ENCODE data around the gene SUGCT.

SUGCT gene

GRCh38 chr7:40324914-40325313, 190.1 kb downstream of the SUGCT start:
- H3K9ac ChIP-seq (ENCODE audit: low read length) = no peak overlapping the region
- H3K9me3 ChIP-seq (ENCODE audit: control insufficient read depth, insufficient read depth, low read depth, low read length) = no peaks in the 10 kb centered on the region
- peaks cover 7% of the 10 kb centered on the region; the same call in 1 of the 2 replicates for H3K4me1 ChIP-seq (ENCODE audit: control insufficient read depth, insufficient read depth, low read length)
- no peak overlapping the region for H3K4me3 ChIP-seq (ENCODE audit: low read depth, low read length)
- no peak overlapping the region for H3K27ac ChIP-seq (ENCODE audit: low read depth, low read length)
- H3K36me3 ChIP-seq (ENCODE audit: control insufficient read depth, insufficient read depth, low read length) = no peaks in the 10 kb centered on the region
- H3K27me3 ChIP-seq (ENCODE audit: control insufficient read depth, insufficient read depth, low read length) = no peaks in the 10 kb centered on the region

DNA sequence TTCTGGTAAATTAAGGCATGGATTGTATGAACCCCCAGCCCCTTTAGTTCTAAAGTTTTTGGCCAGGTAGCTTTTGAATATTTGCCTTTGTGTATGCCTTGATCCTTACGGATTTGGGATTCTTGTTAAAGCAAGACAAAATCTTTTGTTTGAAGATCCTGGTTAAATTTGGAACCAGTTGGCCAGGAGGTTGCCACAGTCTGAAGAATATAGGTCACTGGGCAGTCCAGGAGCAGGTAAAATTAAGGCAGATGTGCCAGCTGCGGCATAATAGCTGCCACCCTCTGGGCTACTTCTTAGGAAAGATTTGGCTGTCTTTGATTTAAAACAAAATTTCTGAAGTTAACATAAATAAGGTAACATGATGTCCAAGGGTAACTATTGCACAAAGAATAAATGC, 192.3 kb downstream of the SUGCT start:
- Histone ChIP-seq H3K36me3 (ENCODE audit: control insufficient read depth, insufficient read depth, low read length) (no peaks in the 10 kb centered on the region), H3K27me3 (ENCODE audit: control insufficient read depth, insufficient read depth, low read length) (no peaks in the 10 kb centered on the region), H3K27ac (ENCODE audit: low read depth, low read length) (no peak overlapping the region), H3K9ac (ENCODE audit: low read length) (no peak overlapping the region), H3K9me3 (ENCODE audit: control insufficient read depth, insufficient read depth, low read depth, low read length) (no peaks in the 10 kb centered on the region), H3K4me1 (ENCODE audit: control insufficient read depth, insufficient read depth, low read length) (peaks cover 7% of the 10 kb centered on the region; the same call in 1 of the 2 replicates), H3K4me3 (ENCODE audit: low read depth, low read length) (no peak overlapping the region)

DNA sequence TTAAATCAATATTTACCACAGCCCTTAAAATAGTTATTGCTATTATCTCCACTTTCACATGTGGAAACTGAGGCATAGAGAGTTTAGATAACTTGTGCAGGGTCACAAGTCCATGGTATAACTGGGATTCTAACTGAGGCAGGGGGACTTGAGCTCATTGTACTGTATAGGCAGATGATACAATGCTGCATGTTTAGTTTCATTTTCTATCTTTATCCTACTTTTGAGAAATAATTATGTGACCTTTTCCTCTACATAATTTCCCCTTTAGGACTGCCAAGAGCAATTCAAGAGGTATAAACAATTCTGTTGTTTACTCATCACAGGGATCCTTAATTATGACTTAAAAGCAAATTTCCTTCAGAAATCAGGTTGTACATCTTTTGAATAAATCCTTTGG, 193.1 kb downstream of the SUGCT start:
- H3K9ac ChIP-seq (ENCODE audit: low read length) = no peak overlapping the region
- no peaks in the 10 kb centered on the region for H3K9me3 ChIP-seq (ENCODE audit: control insufficient read depth, insufficient read depth, low read depth, low read length)
- H3K4me3 ChIP-seq (ENCODE audit: low read depth, low read length) = no peak overlapping the region
- H3K27ac ChIP-seq (ENCODE audit: low read depth, low read length) = no peak overlapping the region
- H3K36me3 ChIP-seq (ENCODE audit: control insufficient read depth, insufficient read depth, low read length) = no peaks in the 10 kb centered on the region
- H3K27me3 ChIP-seq (ENCODE audit: control insufficient read depth, insufficient read depth, low read length) = no peaks in the 10 kb centered on the region
- peaks cover 7% of the 10 kb centered on the region; the same call in 1 of the 2 replicates for H3K4me1 ChIP-seq (ENCODE audit: control insufficient read depth, insufficient read depth, low read length)

GRCh38 chr7:40329601-40330153, 194.9 kb downstream of the SUGCT start:
- Histone ChIP-seq H3K9ac (ENCODE audit: low read length) (no peak overlapping the region), H3K36me3 (ENCODE audit: control insufficient read depth, insufficient read depth, low read length) (no peaks in the 10 kb centered on the region), H3K27ac (ENCODE audit: low read depth, low read length) (no peak overlapping the region), H3K4me3 (ENCODE audit: low read depth, low read length) (no peak overlapping the region), H3K27me3 (ENCODE audit: control insufficient read depth, insufficient read depth, low read length) (no peaks in the 10 kb centered on the region), H3K4me1 (ENCODE audit: control insufficient read depth, insufficient read depth, low read length) (peaks cover 6% of the 10 kb centered on the region; the same call in 1 of the 2 replicates), H3K9me3 (ENCODE audit: control insufficient read depth, insufficient read depth, low read depth, low read length) (no peaks in the 10 kb centered on the region)

- Histone ChIP-seq H3K4me1 (ENCODE audit: control insufficient read depth, insufficient read depth, low read length) (no peaks in the 10 kb centered on the region), H3K27me3 (ENCODE audit: control insufficient read depth, insufficient read depth, low read length) (no peaks in the 10 kb centered on the region), H3K4me3 (ENCODE audit: low read depth, low read length) (no peak overlapping the region), H3K27ac (ENCODE audit: low read depth, low read length) (no peak overlapping the region), H3K9me3 (ENCODE audit: control insufficient read depth, insufficient read depth, low read depth, low read length) (no peaks in the 10 kb centered on the region), H3K9ac (ENCODE audit: low read length) (no peak overlapping the region), H3K36me3 (ENCODE audit: control insufficient read depth, insufficient read depth, low read length) (no peaks in the 10 kb centered on the region)
Measured at GRCh38 chr7:40330408-40330807, 195.6 kb downstream of the SUGCT start.

DNA sequence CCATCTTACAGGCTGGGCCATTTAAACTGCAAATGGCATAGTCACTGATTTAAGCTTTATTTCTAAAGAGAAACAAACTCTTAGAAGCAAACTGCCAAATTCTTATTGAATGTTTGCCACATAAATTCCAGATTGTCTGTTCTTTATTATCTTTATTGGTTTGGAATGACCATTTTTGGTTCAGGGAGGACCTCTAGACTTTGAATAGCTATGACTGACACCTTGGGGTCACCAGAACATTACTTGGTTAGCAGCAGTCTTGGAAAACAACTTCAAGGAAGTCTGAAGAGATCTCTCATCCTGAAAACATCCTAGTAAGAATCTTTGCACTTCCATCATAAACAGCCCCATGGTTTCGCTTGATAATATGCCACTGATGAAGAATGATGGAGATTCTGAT, 197.1 kb downstream of the SUGCT start:
- H3K4me1 ChIP-seq (ENCODE audit: control insufficient read depth, insufficient read depth, low read length) = no peaks in the 10 kb centered on the region
- H3K9me3 ChIP-seq (ENCODE audit: control insufficient read depth, insufficient read depth, low read depth, low read length) = no peaks in the 10 kb centered on the region
- no peak overlapping the region for H3K4me3 ChIP-seq (ENCODE audit: low read depth, low read length)
- no peaks in the 10 kb centered on the region for H3K27me3 ChIP-seq (ENCODE audit: control insufficient read depth, insufficient read depth, low read length)
- no peaks in the 10 kb centered on the region for H3K36me3 ChIP-seq (ENCODE audit: control insufficient read depth, insufficient read depth, low read length)
- H3K9ac ChIP-seq (ENCODE audit: low read length) = no peak overlapping the region
- no peak overlapping the region for H3K27ac ChIP-seq (ENCODE audit: low read depth, low read length)

GRCh38 chr7:40332516-40332915, 197.7 kb downstream of the SUGCT start:
- H3K9me3 ChIP-seq (ENCODE audit: control insufficient read depth, insufficient read depth, low read depth, low read length) = no peaks in the 10 kb centered on the region
- no peak overlapping the region for H3K9ac ChIP-seq (ENCODE audit: low read length)
- H3K4me1 ChIP-seq (ENCODE audit: control insufficient read depth, insufficient read depth, low read length) = no peaks in the 10 kb centered on the region
- no peaks in the 10 kb centered on the region for H3K36me3 ChIP-seq (ENCODE audit: control insufficient read depth, insufficient read depth, low read length)
- no peak overlapping the region for H3K4me3 ChIP-seq (ENCODE audit: low read depth, low read length)
- H3K27ac ChIP-seq (ENCODE audit: low read depth, low read length) = no peak overlapping the region
- H3K27me3 ChIP-seq (ENCODE audit: control insufficient read depth, insufficient read depth, low read length) = no peaks in the 10 kb centered on the region

DNA sequence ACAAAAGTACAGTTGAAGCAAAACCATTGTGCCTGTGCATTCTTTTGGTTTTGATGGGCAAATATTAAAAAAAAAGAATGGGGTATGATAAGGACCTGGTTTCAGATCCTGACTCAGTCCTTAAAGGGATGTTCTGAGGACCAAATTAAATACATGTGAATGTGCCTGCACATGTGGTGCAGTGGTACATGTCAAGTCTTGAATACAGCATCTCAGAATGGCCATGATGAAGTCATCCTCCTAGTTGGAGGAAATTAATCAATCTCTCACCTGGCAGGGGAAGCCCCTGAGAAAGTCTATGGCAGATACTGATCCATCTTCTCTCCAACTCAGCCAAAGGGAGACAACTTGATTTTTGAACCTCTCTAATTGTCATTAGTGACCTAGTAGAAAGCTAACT, 207.0 kb downstream of the SUGCT start:
- Histone ChIP-seq H3K9me3 (ENCODE audit: control insufficient read depth, insufficient read depth, low read depth, low read length) (peaks cover 9% of the 10 kb centered on the region), H3K27ac (ENCODE audit: low read depth, low read length) (no peak overlapping the region), H3K4me1 (ENCODE audit: control insufficient read depth, insufficient read depth, low read length) (no peaks in the 10 kb centered on the region), H3K9ac (ENCODE audit: low read length) (no peak overlapping the region), H3K36me3 (ENCODE audit: control insufficient read depth, insufficient read depth, low read length) (no peaks in the 10 kb centered on the region), H3K27me3 (ENCODE audit: control insufficient read depth, insufficient read depth, low read length) (no peaks in the 10 kb centered on the region), H3K4me3 (ENCODE audit: low read depth, low read length) (no peak overlapping the region)

- no peaks in the 10 kb centered on the region for H3K4me1 ChIP-seq (ENCODE audit: control insufficient read depth, insufficient read depth, low read length)
- H3K27me3 ChIP-seq (ENCODE audit: control insufficient read depth, insufficient read depth, low read length) = no peaks in the 10 kb centered on the region
- no peak overlapping the region for H3K4me3 ChIP-seq (ENCODE audit: low read depth, low read length)
- H3K9me3 ChIP-seq (ENCODE audit: control insufficient read depth, insufficient read depth, low read depth, low read length) = no peaks in the 10 kb centered on the region
- H3K36me3 ChIP-seq (ENCODE audit: control insufficient read depth, insufficient read depth, low read length) = no peaks in the 10 kb centered on the region
- H3K9ac ChIP-seq (ENCODE audit: low read length) = no peak overlapping the region
- H3K27ac ChIP-seq (ENCODE audit: low read depth, low read length) = no peak overlapping the region
Measured at GRCh38 chr7:40346554-40346953, 211.7 kb downstream of the SUGCT start.

DNA sequence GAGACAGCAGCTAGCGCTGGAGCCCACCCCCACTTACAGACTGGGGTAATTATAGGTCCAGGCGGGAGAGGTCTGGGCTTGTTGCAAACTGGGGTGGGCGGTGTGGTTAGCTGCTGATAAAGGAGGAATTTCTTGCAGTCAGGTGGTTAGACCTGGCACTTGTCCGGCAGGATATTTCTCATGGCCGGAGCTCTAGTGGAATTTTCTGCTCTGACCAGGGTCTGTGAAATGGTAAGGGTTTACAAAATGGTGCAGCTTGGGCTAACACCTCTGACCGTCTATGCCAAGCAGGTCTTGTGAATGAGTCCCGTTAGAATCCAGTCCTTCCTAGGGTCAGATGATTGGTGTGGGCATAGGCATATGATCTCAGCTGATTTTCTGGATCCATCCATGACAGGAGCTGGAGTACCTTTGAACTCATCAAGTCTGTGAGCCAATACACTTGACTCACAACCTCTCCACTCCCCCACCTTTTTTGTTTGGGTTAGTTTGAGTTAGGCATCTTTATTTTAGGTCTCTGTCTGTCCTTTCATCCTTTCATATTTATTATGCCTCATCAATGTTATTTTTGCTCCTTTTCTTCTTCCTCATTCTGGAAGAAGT, 213.4 kb downstream of the SUGCT start:
- H3K27ac ChIP-seq (ENCODE audit: low read depth, low read length) = no peak overlapping the region
- H3K36me3 ChIP-seq (ENCODE audit: control insufficient read depth, insufficient read depth, low read length) = no peaks in the 10 kb centered on the region
- H3K9ac ChIP-seq (ENCODE audit: low read length) = no peak overlapping the region
- H3K4me1 ChIP-seq (ENCODE audit: control insufficient read depth, insufficient read depth, low read length) = no peaks in the 10 kb centered on the region
- H3K9me3 ChIP-seq (ENCODE audit: control insufficient read depth, insufficient read depth, low read depth, low read length) = no peaks in the 10 kb centered on the region
- no peaks in the 10 kb centered on the region for H3K27me3 ChIP-seq (ENCODE audit: control insufficient read depth, insufficient read depth, low read length)
- H3K4me3 ChIP-seq (ENCODE audit: low read depth, low read length) = no peak overlapping the region

DNA sequence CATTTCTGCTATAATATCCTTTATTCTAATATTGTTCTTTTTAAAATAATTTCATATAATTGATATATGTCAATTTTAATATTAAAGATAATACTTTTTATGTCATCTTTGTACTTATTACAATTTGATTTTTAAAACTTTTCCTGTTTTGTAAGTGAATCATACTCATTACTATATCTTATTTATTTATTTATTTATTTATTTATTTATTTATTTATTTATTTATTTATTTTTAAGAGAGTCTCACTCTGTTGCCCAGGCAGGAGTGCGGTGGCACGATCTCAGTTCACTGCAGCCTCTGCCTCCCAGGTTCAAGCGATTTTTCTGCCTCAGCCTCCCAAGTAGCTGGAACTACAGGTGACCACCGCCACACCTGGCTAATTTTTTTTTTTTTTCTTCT, 215.3 kb downstream of the SUGCT start:
- H3K36me3 ChIP-seq (ENCODE audit: control insufficient read depth, insufficient read depth, low read length) = no peaks in the 10 kb centered on the region

More for the DNA sequence above, 215.3 kb downstream of the SUGCT start:
- Histone ChIP-seq H3K4me3 (ENCODE audit: low read depth, low read length) (no peak overlapping the region), H3K27me3 (ENCODE audit: control insufficient read depth, insufficient read depth, low read length) (no peaks in the 10 kb centered on the region), H3K4me1 (ENCODE audit: control insufficient read depth, insufficient read depth, low read length) (no peaks in the 10 kb centered on the region), H3K9ac (ENCODE audit: low read length) (no peak overlapping the region), H3K9me3 (ENCODE audit: control insufficient read depth, insufficient read depth, low read depth, low read length) (no peaks in the 10 kb centered on the region), H3K27ac (ENCODE audit: low read depth, low read length) (no peak overlapping the region)

Measured in HUES6 (cell line).